Aorta (tissue), 5 donors: ENCODE data around the gene INHBB. TPM values are rescaled to one million over a fixed set of nuclear protein-coding genes. Genes with fewer than 3 reads are reported as not detected.

Experiments used
- ATAC-seq: fragments of 200-7000 bp; cut with Tn5 transposase; one replicate; pipeline ENCODE4 v1.9.1; 2022; ENCODE audit warnings: moderate library complexity; ENCODE audit not compliant: low FRiP score
- DNase-seq, 2 donors: peaks; one replicate each; pipeline ENCODE4 v3.0.0-alpha.2; 2020
- H3K27ac ChIP-seq, 2 donors: one replicate each; pipeline ENCODE4 v1.5.1; 2013; ENCODE audit warnings: low read length in 2 of 2, mild to moderate bottlenecking in 2 of 2, moderate library complexity in 2 of 2, control low read depth in 1 of 2, inconsistent platforms in 1 of 2, low read depth in 1 of 2
- H3K27me3 ChIP-seq, 2 donors: one replicate each; pipeline ENCODE4 v1.6.1; 2013; ENCODE audit warnings: control low read depth in 1 of 2, low read length in 1 of 2, mild to moderate bottlenecking in 1 of 2, moderate library complexity in 1 of 2; ENCODE audit not compliant: insufficient read depth in 2 of 2, control insufficient read depth in 1 of 2
- H3K36me3 ChIP-seq, 2 donors: one replicate each; pipeline ENCODE4 v1.6.1; 2013; ENCODE audit warnings: control low read depth in 1 of 2, low read length in 1 of 2, mild to moderate bottlenecking in 1 of 2; ENCODE audit not compliant: insufficient read depth in 2 of 2, control insufficient read depth in 1 of 2
- H3K4me1 ChIP-seq, 2 donors: one replicate each; pipeline ENCODE4 v1.6.1; 2013; ENCODE audit warnings: low read length in 2 of 2, control low read depth in 1 of 2, mild to moderate bottlenecking in 1 of 2, moderate library complexity in 1 of 2; ENCODE audit not compliant: insufficient read depth in 2 of 2, control insufficient read depth in 1 of 2
- H3K4me3 ChIP-seq, 2 donors: one replicate each; pipeline ENCODE4 v1.5.1; 2013; ENCODE audit warnings: low read length in 2 of 2, control low read depth in 1 of 2, mild to moderate bottlenecking in 1 of 2
- H3K9me3 ChIP-seq: one replicate; pipeline ENCODE4 v1.6.1; 2013; ENCODE audit warnings: mild to moderate bottlenecking, low read length; ENCODE audit not compliant: control insufficient read depth
- WGBS, 2 donors: extraction: QIAGEN DNeasy Blood & Tissue Kit; methylation state at CpG; one replicate each; pipeline ENCODE4 v1.1.7; 2013; 5-methylcytosine and 5-hydroxymethylcytosine counted together
- intact Hi-C, 2 donors: fragments of 100-400 bp; cut with DNase I; formaldehyde crosslinking; loops; one replicate each; pipeline versions ENCODE4 v1.14.2 to v1.15.0; 2022
- polyA plus RNA-seq, 2 donors: library from polyadenylated mRNA; stranded (reverse); fragments of 200-250 nt; gene quantifications; one replicate each; pipeline ENCODE4 v1.2.3, GENCODE V29; 2013
- total RNA-seq, 2 donors: library from RNA; stranded (reverse); fragmentation: NEBNext Ultra II Directional; extraction: Animal tissue kit (Norgen Biotek cat#: 25700); gene quantifications; one replicate each; pipeline ENCODE4 v1.2.1, GENCODE V29; 2021
- donor health status: healthy with polysubstance abuse.
- donor health status: Bipolar disorder and iron deficiency.
- donor health status: DM: no; HTN: no; CAD: no.
- donor health status: DM: no; HTN: no; CAD: no.
- donor health status: DM: yes; HTN: yes; CAD: no.

INHBB gene
- total and polyA plus RNA-seq, 4 donors: 0.43 to 21.9 (median 9.9) TPM

- intact Hi-C loops: no loop called here
- Histone ChIP-seq H3K9me3 (no peaks in the 10 kb centered on the region), H3K27ac (no peak overlapping the region), H3K4me3 (no peak overlapping the region), H3K27me3 (no peaks in the 10 kb centered on the region), H3K36me3 (no peaks in the 10 kb centered on the region), H3K4me1 (no peaks in the 10 kb centered on the region)
- ATAC-seq (no peak), DNase-seq (peak in 1 of 2 donors; percentile 34)
- WGBS, 2 donors: 90 to 92% methylated on average over 14 of the region's 14 CpGs
Measured at GRCh38 chr2:120375251-120376020, 29.5 kb downstream of the INHBB start.

- peak in 1 of 2 donors; percentile 12 for DNase-seq
- WGBS, 2 donors: 93% methylated on average over 12 of the region's 12 CpGs
- no peak overlapping the region for H3K27ac ChIP-seq
Measured at GRCh38 chr2:120376101-120376500, 30.2 kb downstream of the INHBB start.

GRCh38 chr2:120376679-120377640 is 31.0 kb downstream of the INHBB start:
- intact Hi-C loops: no loop called here
- Histone ChIP-seq H3K9me3 (no peaks in the 10 kb centered on the region), H3K4me3 (no peak overlapping the region), H3K36me3 (no peaks in the 10 kb centered on the region), H3K27me3 (no peaks in the 10 kb centered on the region), H3K27ac (no peak overlapping the region), H3K4me1 (no peaks in the 10 kb centered on the region)
- WGBS, 2 donors: 77 to 79% methylated on average over 16 to 19 of the region's 19 CpGs
- DNase-seq (peak in 1 of 2 donors; percentile 20), ATAC-seq (no peak)

More at GRCh38 chr2:120376101-120376500, 30.2 kb downstream of the INHBB start:
- intact Hi-C loops: no loop called here
- ATAC-seq: no peak
- Histone ChIP-seq H3K27me3 (no peaks in the 10 kb centered on the region), H3K9me3 (no peaks in the 10 kb centered on the region), H3K4me3 (no peak overlapping the region), H3K4me1 (no peaks in the 10 kb centered on the region), H3K36me3 (no peaks in the 10 kb centered on the region)

- Histone ChIP-seq H3K27ac (no peak overlapping the region), H3K36me3 (no peaks in the 10 kb centered on the region), H3K4me3 (no peak overlapping the region), H3K9me3 (no peaks in the 10 kb centered on the region), H3K27me3 (no peaks in the 10 kb centered on the region), H3K4me1 (no peaks in the 10 kb centered on the region)
- no peak for ATAC-seq
- 86% methylated on average over 3 of the region's 3 CpGs for WGBS, 2 donors
- intact Hi-C loops: no loop called here
- DNase-seq: peak in 1 of 2 donors; percentile 11
Measured at GRCh38 chr2:120378605-120379004, 32.7 kb downstream of the INHBB start.

- DNase-seq (peak in 1 of 2 donors; percentile 15), ATAC-seq (no peak)
- H3K27me3 ChIP-seq: no peaks in the 10 kb centered on the region
- H3K4me1 ChIP-seq: no peaks in the 10 kb centered on the region
- H3K36me3 ChIP-seq: no peaks in the 10 kb centered on the region
- no peak overlapping the region for H3K4me3 ChIP-seq
- 81% methylated on average over 21 of the region's 21 CpGs for WGBS, 2 donors
- no peaks in the 10 kb centered on the region for H3K9me3 ChIP-seq
- intact Hi-C loops: no loop called here
- H3K27ac ChIP-seq: no peak overlapping the region
Measured at GRCh38 chr2:120379916-120380893, 34.3 kb downstream of the INHBB start.

GRCh38 chr2:120381192-120381591 is 35.3 kb downstream of the INHBB start:
- H3K4me3 ChIP-seq: no peak overlapping the region
- no peaks in the 10 kb centered on the region for H3K27me3 ChIP-seq
- H3K36me3 ChIP-seq: no peaks in the 10 kb centered on the region
- DNase-seq (peak in 1 of 2 donors; percentile 28), ATAC-seq (no peak)
- no peaks in the 10 kb centered on the region for H3K9me3 ChIP-seq
- WGBS, 2 donors: 93% methylated on average over 6 of the region's 6 CpGs
- no peak overlapping the region for H3K27ac ChIP-seq
- intact Hi-C loops: no loop called here
- no peaks in the 10 kb centered on the region for H3K4me1 ChIP-seq

- no peak overlapping the region for H3K4me3 ChIP-seq
- no peaks in the 10 kb centered on the region for H3K27me3 ChIP-seq
- WGBS, 2 donors: 71 to 76% methylated on average over 4 of the region's 4 CpGs
- H3K36me3 ChIP-seq: no peaks in the 10 kb centered on the region
- H3K9me3 ChIP-seq: no peaks in the 10 kb centered on the region
- ATAC-seq: no peak
- intact Hi-C loops: no loop called here
- no peaks in the 10 kb centered on the region for H3K4me1 ChIP-seq
- H3K27ac ChIP-seq: no peak overlapping the region
- DNase-seq: peak in 1 of 2 donors; percentile 10
Measured at GRCh38 chr2:120381661-120382060, 35.7 kb downstream of the INHBB start.

- H3K9me3 ChIP-seq: no peaks in the 10 kb centered on the region
- H3K36me3 ChIP-seq: no peaks in the 10 kb centered on the region
- H3K27ac ChIP-seq: no peak overlapping the region
- H3K27me3 ChIP-seq: no peaks in the 10 kb centered on the region
- no peak overlapping the region for H3K4me3 ChIP-seq
- intact Hi-C loops: no loop called here
- peak in 1 of 2 donors; percentile 27 for DNase-seq
- no peaks in the 10 kb centered on the region for H3K4me1 ChIP-seq
- 92 to 94% methylated on average over 11 of the region's 11 CpGs for WGBS, 2 donors
- no peak for ATAC-seq
Measured at GRCh38 chr2:120382541-120383144, 36.7 kb downstream of the INHBB start.
